ENCODE measurements around the gene PGLYRP1. TPM values are rescaled to one million over a fixed set of nuclear protein-coding genes. Genes with fewer than 3 reads are reported as not detected.

Gene PGLYRP1
- total RNA-seq, 1 experiment from 2014 or later, result not detected

DNA sequence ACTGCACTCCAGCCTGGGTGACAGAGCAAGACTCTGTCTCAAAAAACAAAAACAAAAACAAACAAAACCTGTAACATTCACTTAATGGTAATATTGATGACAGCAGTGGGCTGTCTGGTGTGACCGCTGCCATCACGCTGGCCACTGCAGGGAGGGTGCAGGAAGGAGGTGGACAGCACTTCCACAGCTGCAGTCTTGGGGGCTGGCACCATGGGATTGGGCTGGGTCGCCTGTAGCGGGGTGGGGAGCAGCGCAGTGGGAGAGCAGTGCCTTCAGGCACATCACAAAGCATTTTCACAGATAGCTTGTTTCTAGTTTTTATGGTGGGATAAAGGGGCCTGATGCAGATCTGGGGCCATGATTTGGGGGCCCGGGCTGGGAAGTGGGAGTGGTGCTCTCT lies 12.7 kb upstream of the PGLYRP1 start:
- ChIA-PET RAD21 (ENCODE audit: low non-redundant PET in 1 of 2, low total read pairs in 2 of 2, uncharacterized antibody in 2 of 2, unreplicated experiment in 2 of 2) (no interaction called here), POLR2A (no interaction called here), CTCF (no interaction called here)
- no peak overlapping the region for H2AFZ ChIP-seq (ENCODE audit: low read depth, low read length, poor library complexity, severe bottlenecking)
- DNase-seq (ENCODE audit: low read depth, low spot score), result no peak
- peaks cover 6% of the 10 kb centered on the region; the same call in 1 of the 2 replicates for H3K27me3 ChIP-seq (ENCODE audit: insufficient read depth, low read length)
- no peak overlapping the region for H3K4me3 ChIP-seq (replicated peaks in 1 of 2; ENCODE audit: low read depth in 1 of 2, low read length in 2 of 2)
- no peaks in the 10 kb centered on the region for H3K9me2 ChIP-seq (ENCODE audit: insufficient read depth)
- no peak overlapping the region for H3K4me2 ChIP-seq (ENCODE audit: low read length)
- H4K20me1 ChIP-seq (ENCODE audit: insufficient read depth), result no peaks in the 10 kb centered on the region
- H3K36me3 ChIP-seq (ENCODE audit: control insufficient read depth in 1 of 2, insufficient read depth in 2 of 2, low read length in 2 of 2), result no peaks in the 10 kb centered on the region
- ATAC-seq, result no peak
- no peaks in the 10 kb centered on the region; a peak in 2 of 4 replicates for H3K4me1 ChIP-seq (ENCODE audit: control insufficient read depth in 1 of 2, insufficient read depth in 2 of 2, low read length in 2 of 2)
- intact Hi-C loops (cut with micrococcal nuclease), result no loop called here
- no peak overlapping the region for H3K9ac ChIP-seq (ENCODE audit: low read length)
- BruUV-seq (replicated peaks), result no TSS peak
- no peaks in the 10 kb centered on the region for H3K79me2 ChIP-seq (ENCODE audit: insufficient read depth, low read length)
- H3K27ac ChIP-seq (ENCODE audit: low read depth, low read length), result no peak overlapping the region
- H3K9me3 ChIP-seq (ENCODE audit: control insufficient read depth in 1 of 2, insufficient read depth in 1 of 2, low read depth in 1 of 2, low read length in 2 of 2), result no peaks in the 10 kb centered on the region
- no peak for TF ChIP-seq SP1 (IDR thresholded peaks at IDR 0.05; ENCODE audit: low read depth)
- no peak for TF ChIP-seq EGR1 (IDR thresholded peaks at IDR 0.05; ENCODE audit: low read depth)
- TF ChIP-seq ELF1 (IDR thresholded peaks at IDR 0.05; ENCODE audit: borderline replicate concordance, low read depth), result no peak
- TF ChIP-seq, protein P1, sequence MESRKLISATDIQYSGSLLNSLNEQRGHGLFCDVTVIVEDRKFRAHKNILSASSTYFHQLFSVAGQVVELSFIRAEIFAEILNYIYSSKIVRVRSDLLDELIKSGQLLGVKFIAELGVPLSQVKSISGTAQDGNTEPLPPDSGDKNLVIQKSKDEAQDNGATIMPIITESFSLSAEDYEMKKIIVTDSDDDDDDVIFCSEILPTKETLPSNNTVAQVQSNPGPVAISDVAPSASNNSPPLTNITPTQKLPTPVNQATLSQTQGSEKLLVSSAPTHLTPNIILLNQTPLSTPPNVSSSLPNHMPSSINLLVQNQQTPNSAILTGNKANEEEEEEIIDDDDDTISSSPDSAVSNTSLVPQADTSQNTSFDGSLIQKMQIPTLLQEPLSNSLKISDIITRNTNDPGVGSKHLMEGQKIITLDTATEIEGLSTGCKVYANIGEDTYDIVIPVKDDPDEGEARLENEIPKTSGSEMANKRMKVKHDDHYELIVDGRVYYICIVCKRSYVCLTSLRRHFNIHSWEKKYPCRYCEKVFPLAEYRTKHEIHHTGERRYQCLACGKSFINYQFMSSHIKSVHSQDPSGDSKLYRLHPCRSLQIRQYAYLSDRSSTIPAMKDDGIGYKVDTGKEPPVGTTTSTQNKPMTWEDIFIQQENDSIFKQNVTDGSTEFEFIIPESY (IDR thresholded peaks at IDR 0.05; ENCODE audit: extremely low read depth, insufficient replicate concordance, low read length), result no peak
- TF ChIP-seq ZFX (IDR thresholded peaks at IDR 0.05), result no peak

DNA sequence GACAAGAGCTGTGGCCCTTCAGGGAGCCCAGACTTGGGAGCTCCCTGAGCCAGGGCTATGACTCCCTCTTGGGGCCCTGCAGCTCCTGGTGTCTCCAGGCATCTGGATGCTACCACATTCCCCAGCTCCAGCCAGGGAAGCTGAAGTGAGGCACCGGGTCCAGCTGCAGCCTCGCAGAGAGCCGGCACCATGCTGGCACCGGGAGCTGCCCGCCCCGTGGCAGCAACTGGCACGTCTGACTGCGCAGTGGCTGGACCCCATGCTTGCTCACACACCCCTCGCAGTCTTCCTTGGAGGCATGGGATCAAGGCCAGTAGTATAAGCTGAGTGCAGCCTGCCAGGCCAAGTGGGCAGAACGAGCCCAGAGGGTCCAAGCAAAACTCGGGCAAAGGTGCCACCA lies 10.5 kb upstream of the PGLYRP1 start:
- no peak overlapping the region for H2AFZ ChIP-seq (ENCODE audit: low read depth, low read length, poor library complexity, severe bottlenecking)
- BruUV-seq (replicated peaks), result no TSS peak
- ChIA-PET RAD21 (ENCODE audit: low non-redundant PET in 1 of 2, low total read pairs in 2 of 2, uncharacterized antibody in 2 of 2, unreplicated experiment in 2 of 2) (no interaction called here), POLR2A (no interaction called here), CTCF (interaction anchor here (1.7 to 1.9 kb wide), 2 partner anchors 43 to 45 kb away, joined by 9 to 10 read pairs; no protein-coding TSS in a partner anchor)
- no peak overlapping the region for H3K4me3 ChIP-seq (replicated peaks in 1 of 2; ENCODE audit: low read depth in 1 of 2, low read length in 2 of 2)
- no peaks in the 10 kb centered on the region for H3K79me2 ChIP-seq (ENCODE audit: insufficient read depth, low read length)
- no peak overlapping the region for H3K9ac ChIP-seq (ENCODE audit: low read length)
- H3K36me3 ChIP-seq (ENCODE audit: control insufficient read depth in 1 of 2, insufficient read depth in 2 of 2, low read length in 2 of 2), result no peaks in the 10 kb centered on the region
- no peaks in the 10 kb centered on the region for H4K20me1 ChIP-seq (ENCODE audit: insufficient read depth)
- DNase-seq (ENCODE audit: low read depth, low spot score), result no peak
- no peaks in the 10 kb centered on the region for H3K9me3 ChIP-seq (ENCODE audit: control insufficient read depth in 1 of 2, insufficient read depth in 1 of 2, low read depth in 1 of 2, low read length in 2 of 2)
- no peaks in the 10 kb centered on the region for H3K4me1 ChIP-seq (ENCODE audit: control insufficient read depth in 1 of 2, insufficient read depth in 2 of 2, low read length in 2 of 2)
- no peak for ATAC-seq
- no peak overlapping the region for H3K4me2 ChIP-seq (ENCODE audit: low read length)
- no peaks in the 10 kb centered on the region for H3K9me2 ChIP-seq (ENCODE audit: insufficient read depth)
- no peaks in the 10 kb centered on the region; the same call in 1 of the 2 replicates for H3K27me3 ChIP-seq (ENCODE audit: insufficient read depth, low read length)
- no peak overlapping the region for H3K27ac ChIP-seq (ENCODE audit: low read depth, low read length)
- intact Hi-C loops (cut with micrococcal nuclease), result no loop called here
- no peak for TF ChIP-seq POLR2AphosphoS5 (IDR thresholded peaks at IDR 0.05; ENCODE audit: low read depth, low read length)
- no peak for TF ChIP-seq SRF (IDR thresholded peaks at IDR 0.05; ENCODE audit: low read depth)
- TF ChIP-seq, protein P2, sequence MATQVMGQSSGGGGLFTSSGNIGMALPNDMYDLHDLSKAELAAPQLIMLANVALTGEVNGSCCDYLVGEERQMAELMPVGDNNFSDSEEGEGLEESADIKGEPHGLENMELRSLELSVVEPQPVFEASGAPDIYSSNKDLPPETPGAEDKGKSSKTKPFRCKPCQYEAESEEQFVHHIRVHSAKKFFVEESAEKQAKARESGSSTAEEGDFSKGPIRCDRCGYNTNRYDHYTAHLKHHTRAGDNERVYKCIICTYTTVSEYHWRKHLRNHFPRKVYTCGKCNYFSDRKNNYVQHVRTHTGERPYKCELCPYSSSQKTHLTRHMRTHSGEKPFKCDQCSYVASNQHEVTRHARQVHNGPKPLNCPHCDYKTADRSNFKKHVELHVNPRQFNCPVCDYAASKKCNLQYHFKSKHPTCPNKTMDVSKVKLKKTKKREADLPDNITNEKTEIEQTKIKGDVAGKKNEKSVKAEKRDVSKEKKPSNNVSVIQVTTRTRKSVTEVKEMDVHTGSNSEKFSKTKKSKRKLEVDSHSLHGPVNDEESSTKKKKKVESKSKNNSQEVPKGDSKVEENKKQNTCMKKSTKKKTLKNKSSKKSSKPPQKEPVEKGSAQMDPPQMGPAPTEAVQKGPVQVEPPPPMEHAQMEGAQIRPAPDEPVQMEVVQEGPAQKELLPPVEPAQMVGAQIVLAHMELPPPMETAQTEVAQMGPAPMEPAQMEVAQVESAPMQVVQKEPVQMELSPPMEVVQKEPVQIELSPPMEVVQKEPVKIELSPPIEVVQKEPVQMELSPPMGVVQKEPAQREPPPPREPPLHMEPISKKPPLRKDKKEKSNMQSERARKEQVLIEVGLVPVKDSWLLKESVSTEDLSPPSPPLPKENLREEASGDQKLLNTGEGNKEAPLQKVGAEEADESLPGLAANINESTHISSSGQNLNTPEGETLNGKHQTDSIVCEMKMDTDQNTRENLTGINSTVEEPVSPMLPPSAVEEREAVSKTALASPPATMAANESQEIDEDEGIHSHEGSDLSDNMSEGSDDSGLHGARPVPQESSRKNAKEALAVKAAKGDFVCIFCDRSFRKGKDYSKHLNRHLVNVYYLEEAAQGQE (IDR thresholded peaks at IDR 0.05; ENCODE audit: low read depth), result no peak
- no peak for TF ChIP-seq EGR1 (IDR thresholded peaks at IDR 0.05; ENCODE audit: low read depth)
- TF ChIP-seq EZH2phosphoT487 (IDR thresholded peaks at IDR 0.05; ENCODE audit: borderline replicate concordance), result no peak
- no peak for TF ChIP-seq YY1 (IDR thresholded peaks at IDR 0.05; ENCODE audit: extremely low read depth, insufficient replicate concordance, low read depth, low read length)
- TF ChIP-seq, protein P3, sequence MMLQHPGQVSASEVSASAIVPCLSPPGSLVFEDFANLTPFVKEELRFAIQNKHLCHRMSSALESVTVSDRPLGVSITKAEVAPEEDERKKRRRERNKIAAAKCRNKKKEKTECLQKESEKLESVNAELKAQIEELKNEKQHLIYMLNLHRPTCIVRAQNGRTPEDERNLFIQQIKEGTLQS (IDR thresholded peaks at IDR 0.05), result no peak
- TF ChIP-seq, protein P4, sequence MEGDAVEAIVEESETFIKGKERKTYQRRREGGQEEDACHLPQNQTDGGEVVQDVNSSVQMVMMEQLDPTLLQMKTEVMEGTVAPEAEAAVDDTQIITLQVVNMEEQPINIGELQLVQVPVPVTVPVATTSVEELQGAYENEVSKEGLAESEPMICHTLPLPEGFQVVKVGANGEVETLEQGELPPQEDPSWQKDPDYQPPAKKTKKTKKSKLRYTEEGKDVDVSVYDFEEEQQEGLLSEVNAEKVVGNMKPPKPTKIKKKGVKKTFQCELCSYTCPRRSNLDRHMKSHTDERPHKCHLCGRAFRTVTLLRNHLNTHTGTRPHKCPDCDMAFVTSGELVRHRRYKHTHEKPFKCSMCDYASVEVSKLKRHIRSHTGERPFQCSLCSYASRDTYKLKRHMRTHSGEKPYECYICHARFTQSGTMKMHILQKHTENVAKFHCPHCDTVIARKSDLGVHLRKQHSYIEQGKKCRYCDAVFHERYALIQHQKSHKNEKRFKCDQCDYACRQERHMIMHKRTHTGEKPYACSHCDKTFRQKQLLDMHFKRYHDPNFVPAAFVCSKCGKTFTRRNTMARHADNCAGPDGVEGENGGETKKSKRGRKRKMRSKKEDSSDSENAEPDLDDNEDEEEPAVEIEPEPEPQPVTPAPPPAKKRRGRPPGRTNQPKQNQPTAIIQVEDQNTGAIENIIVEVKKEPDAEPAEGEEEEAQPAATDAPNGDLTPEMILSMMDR (IDR thresholded peaks at IDR 0.05 in 2 of 3, conservative IDR thresholded peaks at IDR 0.05 in 1 of 3; ENCODE audit: borderline replicate concordance in 1 of 3, insufficient read depth in 1 of 3, low read depth in 2 of 3, low read length in 2 of 3), result no peak
- no peak for TF ChIP-seq FOSL1 (IDR thresholded peaks at IDR 0.05; ENCODE audit: low read depth)

Data from HCT116 (cell line).